Stimulated activated CD4-positive, alpha-beta T cell treated with anti-CD3 and anti-CD28 coated beads, TNF-alpha, amount 100 ng/mL, for 4 hours (primary cell): Measurements from ENCODE around the gene BCL7A.
"Not testable (repeated sequence)": the region's sequence is repeated elsewhere in the genome, so short reads cannot be mapped to it uniquely, and the experiment has no call there.

Experiments used
- DNase-seq, 3 experiments: peaks; one replicate each; pipeline ENCODE4 v3.0.0-alpha.2; 2020; ENCODE audit warnings: low read depth in 3 of 3

BCL7A gene

DNA sequence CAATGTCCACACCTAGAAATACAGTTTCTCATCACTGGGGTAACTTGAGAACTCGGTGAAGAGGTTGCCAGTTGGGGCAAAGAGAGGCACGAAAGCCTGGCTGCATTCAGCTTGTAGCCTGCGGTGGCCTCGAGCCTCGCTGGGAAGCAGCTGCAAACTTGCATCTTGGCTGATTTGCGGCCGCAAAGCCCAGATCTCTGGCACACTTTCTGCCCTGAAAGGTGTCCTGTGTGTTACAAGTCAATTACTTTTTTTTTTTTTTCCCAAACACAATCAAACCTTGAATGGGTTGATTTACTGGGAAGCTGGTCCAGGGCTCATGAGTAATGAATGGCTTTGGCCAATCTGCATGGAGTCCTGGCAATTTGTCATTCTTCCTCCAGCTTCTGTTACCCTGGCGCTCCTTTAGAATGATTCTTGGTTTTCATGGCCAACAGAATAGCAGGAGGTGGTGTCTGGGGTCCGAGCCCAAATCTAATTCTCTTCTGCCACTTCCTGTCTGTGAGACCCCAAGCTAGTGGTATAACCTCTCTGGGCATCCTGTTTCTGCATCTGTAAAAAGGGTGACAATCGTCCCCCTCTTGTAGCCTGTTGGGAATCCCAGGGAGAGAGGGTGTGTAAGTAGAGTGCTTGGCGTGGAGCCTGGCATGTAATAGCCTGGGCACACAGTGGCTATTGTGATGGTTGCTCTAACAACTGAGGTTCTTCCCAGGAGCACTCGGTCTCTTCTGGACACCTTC, 6.7 kb downstream of the BCL7A start:
- no peak for DNase-seq

DNA sequence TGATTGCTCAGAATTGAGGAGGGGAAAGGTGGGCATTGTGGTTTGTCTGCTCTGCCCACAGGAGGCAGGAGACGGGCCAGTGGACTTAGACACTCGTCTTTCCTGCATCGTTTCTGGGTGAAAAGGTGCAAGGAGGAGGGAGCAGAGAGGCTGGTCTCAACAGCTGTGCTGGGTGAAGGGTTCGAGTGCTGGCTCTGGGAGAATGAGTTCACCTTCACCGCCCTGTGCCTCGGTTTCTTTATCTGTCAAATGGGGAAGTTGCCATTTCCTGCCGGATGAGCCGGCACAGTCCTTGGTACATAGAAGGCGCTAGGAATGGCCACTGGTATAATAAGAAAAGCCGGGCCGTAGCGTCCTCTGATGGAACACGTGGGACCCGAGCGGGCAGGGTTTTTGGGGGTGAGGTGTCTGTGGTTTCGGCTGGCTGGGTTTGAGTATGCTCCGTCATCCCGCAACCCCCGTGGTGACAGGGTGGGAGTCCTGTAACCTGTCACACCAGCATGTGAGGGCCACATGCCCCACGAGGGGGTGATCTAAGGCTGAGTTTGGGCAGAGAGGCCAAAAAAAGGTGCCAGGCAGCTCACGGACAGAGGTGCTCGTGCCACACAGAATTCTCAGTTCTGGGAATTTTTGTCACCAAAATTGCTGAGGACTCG, 7.3 kb downstream of the BCL7A start:
- DNase-seq: no peak

DNA sequence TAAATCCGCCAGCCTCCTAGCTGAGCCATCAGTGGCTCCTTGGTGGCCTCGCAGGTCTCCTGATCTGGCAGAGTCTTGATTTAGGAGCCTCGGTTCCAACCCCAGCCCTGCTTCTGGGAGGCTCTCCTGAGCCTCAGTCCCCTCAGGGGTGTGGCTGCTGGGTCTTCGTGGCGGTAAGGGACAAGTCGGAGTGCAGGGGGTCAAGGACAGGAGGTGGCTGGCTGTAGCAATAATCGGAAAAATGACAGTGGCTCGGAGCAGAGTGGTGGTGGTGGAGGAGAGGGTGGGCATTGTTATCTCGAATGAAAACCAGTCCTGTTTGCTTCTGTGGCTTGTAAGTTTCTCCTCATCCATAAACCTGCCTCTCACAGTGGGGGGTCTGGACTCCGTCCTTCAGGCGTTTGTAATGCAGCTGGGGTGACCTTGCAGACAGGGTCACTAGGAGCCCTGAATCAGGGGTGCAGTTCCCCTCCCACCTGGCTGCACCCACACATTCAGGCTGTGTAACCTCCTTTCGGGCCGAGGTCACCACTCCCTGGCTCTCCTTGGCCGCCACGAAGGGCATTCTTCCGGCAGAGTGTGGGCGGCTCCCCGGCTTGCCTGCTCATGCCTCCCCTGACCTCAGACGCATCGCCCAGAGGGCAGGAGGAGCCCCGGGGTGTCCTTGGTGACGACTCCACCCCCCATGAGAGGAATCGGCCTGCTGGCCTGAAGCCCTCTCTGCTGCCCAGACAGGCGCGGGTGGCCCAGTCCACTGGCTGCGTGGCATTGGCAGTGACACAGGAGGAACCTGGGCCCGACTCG, 8.1 kb downstream of the BCL7A start:
- DNase-seq: no peak

DNA sequence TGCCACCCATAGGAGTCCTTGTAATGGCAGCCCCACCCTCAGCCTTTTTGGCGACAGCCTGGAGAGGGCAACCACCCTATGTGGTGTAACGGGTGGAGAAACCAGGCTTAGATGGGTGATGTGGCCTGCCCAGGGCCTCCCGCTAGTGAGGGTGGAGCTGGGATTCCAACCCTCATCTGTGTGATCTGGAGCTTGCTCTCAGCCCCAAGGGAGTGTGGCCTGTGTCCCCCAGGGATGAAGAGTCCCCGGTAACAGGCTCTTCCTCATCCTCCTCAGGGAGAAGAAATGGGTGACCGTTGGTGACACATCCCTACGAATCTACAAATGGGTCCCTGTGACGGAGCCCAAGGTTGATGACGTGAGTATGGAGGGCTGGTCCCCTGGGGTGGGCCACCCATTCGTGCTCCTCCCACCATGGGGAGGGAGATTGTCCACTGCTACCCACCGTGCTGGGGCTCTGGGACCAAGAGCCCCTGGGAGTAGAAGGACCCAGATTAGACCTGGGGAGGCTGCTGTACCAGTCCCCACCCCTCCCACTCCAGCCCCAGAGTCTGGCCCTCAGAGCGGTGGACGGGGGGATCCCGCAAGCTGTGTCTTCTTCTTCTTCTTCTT, 8.8 kb downstream of the BCL7A start:
- no peak for DNase-seq

DNA sequence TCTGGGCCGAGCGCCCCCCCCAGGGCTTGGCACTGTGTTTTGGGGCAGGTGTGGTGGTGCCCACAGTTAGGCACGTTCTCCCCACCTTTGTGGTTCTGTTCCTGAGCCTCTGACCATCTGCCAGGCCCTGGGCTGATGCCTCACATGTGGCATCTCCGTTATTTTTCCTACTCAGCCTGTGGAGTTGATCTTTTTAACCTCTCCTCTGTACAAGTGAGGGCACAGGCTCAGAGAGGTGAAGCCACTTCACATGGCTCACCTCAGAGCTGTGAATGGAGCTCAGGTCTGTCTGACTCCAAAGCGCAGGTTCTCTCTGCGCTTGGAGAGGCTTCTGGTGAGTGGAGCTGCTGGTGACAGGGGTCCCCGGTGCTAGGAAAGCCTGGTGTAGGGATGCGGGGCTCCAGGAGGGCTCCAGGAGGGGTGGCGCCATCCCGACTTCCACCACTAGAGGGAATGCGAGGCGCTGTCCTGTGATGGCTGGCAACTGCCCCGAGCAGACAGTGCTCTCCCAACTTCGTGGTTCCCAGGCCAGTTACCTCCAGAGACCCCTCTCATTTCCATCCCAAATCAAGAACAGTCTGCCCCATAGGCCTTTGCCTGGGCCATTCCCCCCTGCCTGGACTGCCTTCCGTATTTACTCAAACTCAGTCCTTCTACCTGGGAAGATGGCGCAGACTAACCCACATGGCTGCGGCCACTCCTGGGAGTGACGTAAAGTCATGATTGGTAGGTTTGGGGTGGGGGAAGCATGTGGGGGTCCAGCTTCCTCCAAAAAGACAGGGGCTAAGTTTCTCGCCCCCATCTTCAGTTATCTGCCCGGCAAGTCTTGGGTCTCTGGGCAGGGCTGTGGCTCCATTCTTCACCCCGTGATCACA, 9.9 kb downstream of the BCL7A start:
- peak in 2 of 3 experiments; percentile 30 to 38 for DNase-seq

DNA sequence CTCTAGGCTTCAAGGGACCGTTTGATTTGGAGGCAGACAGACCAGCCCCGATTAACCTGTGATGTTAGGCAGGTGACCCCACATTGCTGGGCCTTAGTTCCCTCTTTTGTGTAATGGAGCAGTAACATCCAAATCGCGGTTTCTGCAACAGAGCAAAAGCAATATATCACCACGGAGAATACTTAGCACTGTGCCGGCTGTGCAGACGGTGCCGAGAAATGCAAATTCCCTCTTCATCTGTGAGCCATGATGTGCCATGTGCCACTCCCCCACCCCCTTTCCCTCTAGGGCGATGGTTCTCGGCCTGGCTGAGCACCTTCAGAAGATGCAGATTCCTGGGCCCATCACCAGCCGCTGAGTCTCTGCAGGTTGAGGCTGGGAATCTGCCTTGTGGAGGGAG, 10.9 kb downstream of the BCL7A start:
- DNase-seq: no peak

DNA sequence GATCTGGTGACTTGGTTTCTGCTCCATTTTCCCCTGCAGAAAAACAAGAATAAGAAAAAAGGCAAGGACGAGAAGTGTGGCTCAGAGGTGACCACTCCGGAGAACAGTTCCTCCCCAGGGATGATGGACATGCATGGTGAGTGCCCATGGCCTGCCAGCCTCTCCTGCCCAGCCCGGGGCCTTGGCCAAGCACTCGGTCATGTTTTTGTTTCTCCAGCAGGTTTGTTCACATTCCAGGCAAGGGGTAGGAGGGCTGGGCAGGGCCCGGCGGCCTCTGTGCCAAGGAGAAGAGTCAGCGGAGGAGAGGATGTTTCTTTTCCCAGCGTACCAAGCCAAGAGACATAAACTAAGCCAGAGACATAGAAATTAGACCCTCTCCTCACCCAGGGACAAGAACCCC, 13.6 kb downstream of the BCL7A start:
- DNase-seq: no peak

DNA sequence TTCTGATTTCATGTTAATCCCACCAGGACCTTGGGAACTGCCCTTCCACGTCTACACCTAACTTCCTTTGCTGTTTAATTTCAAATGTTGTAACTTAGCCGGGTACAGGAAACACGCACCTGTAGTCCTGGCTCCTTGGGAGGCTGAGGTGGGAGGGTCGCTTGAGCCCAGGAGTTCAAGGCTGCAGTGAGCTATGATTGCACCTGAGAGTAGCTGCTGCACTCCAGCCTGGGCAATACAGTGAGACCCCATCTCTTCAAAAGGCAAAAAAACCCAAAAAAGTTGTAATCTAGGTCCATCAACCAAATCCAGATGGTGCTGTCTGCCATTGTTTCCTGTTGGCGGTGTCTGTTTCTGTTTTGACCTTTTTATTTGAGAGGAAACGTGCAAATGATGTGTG, 14.5 kb downstream of the BCL7A start:
- DNase-seq: no peak

DNA sequence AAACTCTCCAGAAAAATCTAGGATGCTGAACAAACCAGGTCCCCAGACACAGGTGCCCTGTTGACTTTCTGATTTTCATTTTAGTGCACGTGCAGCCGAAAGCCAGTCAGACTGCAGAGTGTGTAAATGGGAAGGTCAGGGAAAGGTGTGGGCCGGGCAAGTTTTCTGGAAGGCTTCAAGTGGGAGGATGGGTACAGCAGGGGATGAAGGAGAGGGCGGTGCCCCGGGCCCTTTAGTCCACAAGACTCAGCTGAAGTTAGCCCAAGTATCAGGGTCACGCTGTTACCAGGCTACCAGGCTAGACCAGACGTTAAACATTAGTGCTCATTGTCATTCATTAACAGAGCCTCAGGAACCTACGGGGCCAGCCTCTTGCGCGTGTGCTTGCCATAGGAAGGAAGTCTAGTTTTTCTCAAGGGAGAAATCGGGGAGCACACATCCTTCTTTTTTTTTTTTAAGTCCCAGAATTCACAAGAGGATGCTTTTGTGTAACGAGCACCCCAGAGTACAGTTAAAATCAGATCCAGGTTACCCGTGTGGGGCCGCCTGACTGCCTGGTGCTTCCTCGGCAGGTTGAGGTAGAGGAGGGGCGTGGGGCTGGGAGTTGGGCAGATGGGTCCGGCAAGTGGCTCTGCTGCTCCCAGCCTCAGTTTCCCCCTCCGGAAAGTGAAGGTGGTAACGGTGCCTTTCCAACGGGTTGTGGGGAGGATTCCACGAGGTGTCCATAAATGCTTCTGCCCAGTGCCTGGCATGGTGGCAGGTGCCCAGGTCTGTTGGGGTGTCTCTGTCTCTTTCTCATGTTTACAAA, 19.1 kb downstream of the BCL7A start:
- DNase-seq: no peak

DNA sequence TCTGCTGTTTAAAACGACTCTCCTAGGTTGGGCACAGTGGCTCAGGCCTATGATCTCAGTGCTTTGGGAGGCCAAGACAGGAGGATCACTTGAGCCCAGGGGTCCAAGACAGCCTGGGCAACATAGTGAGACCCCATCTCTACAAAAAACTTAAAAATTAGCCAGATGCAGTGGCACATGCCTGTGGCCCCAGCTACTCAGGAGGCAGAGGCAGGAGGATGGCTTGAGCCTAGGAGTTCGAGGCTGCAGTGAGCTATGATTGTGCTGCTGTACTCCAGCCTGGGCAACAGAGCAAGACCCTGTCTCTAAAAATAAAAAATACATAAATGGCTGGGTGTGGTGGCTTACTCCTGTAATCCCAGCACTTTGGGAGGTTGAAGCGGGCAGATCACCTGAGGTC, 19.8 kb downstream of the BCL7A start:
- not testable (repeated sequence) for DNase-seq

DNA sequence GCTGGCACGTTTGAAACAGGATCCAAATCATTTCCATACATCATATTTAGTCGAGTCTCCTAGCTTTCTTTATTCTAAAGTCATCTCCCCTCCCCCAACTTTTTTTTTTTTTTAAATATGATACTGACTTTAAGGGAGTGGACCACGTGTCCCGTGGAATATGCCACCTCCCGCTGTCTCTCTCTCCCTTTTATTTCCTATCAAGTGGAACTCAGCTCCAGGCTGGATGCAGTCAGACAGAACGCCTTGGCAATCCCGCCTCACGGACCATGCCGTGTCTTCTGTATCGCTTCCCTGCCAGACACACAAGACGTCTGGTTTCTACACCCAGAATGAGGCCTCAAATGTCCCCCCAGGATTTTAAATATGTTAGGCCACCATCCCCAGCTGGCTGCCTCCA, 21.2 kb downstream of the BCL7A start:
- DNase-seq: no peak

DNA sequence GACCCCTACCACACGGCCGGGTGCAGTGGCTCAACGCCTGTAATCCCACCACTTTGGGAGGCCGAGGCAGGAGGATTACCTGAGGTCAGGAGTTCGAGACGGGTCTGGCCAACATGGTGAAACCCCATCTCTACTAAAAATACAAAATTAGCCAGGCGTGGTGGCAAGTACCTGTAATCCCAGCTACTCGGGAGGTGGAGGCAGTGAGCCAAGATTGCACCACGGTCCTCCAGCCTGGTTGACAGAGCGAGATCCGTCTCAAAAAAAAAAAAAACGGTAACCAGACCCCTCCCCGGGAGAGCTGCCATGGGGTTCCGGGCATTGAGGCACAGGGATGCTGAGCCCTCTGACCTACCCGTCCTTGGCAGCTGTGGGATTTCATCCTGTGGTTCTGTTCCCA, 21.8 kb downstream of the BCL7A start:
- no peak for DNase-seq

DNA sequence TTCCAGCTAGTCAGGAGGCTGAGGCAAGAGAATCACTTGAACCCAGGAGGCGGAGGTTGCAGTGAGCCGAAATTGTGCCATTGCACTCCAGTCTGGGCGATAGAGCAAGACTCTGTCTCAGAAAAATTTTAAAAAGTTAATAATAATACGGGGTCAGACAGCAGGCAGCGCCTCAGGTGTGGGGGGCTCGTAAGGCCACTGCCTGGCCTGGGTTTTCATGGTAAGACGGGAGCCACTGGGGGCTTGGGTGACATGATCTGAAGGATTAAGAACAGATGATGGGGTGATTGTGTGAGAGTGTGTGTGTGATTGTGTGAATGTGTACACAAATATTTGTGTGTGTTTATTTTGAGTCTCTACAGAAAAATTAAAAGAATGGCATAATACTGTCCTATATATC, 23.6 kb downstream of the BCL7A start:
- no peak for DNase-seq

DNA sequence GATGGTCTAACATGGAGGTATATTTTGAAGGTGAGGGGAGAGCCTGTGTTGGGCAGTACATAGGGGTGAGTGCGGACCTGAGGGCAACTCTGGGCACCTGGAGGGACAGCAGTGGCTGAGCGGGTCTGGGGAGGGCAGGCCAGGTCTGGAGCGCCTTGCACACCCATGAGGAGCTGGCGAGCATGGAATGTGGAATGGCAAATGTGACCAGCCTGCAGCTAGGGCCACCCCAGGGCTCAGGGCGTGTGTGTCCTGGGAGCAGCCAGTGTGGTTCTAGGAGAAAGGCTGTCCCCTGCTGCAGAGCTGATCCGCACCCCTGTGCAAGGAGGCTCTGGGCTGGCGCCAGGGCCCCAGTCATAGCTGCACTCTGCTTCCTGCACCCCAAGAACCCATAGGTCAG, 24.5 kb downstream of the BCL7A start:
- no peak for DNase-seq

DNA sequence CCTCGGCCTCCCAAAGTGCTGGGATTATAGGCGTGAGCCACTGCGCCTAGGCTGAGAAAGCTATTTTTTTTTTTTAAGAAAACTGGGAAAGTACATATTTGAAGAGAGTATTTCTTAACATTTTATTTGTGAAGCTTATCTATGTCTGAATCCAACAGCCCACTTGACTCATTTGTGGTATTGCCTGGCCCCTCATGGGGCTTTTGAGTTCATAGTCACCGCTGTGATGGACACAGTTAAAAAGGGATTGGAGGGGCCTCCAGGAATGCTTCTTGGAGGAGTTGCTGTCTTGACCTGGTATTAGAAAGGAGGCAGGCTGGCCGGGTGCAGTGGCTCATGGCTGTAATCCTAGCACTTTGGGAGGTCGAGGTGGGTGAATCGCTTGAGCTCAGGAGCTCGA, 26.5 kb downstream of the BCL7A start:
- no peak for DNase-seq

DNA sequence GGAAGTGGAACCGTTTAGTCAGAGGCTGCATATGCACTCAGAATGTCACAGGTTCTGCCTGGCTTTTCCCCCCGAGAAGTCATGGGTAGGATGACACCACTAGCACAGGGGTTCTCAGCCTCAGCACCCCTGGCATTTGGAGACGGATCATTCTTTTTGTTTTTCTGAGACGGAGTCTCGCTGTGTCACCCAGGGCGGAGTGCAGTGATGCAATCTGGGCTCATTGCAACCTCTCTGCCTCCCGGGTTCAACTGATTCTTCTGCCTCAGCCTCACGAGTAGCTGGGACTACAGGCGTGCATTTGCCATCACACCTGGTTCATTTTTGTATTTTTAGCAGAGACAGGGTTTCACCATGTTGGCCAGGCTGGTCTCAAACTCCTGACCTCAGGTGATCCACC, 28.1 kb downstream of the BCL7A start:
- no peak for DNase-seq

DNA sequence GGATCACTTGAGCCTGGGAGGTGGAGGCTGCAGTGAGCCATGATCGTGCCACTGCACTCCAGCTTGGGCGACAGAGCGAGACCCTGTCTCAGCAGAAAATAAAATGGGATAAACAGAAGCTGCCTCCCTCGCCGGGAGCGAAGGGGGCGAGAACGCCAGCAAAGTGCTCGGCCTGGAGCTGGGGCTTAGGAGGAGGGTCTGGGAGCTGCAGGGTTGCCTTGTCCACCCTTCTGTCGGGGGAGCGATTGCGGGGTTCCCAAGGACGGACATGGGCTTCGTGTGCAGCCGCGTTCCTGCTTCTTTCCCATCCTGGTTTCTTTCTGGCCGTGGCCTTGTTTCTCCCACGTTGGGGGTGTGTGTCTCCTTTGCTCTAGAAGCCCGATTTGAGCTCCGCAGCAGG, 29.0 kb downstream of the BCL7A start:
- no peak for DNase-seq

DNA sequence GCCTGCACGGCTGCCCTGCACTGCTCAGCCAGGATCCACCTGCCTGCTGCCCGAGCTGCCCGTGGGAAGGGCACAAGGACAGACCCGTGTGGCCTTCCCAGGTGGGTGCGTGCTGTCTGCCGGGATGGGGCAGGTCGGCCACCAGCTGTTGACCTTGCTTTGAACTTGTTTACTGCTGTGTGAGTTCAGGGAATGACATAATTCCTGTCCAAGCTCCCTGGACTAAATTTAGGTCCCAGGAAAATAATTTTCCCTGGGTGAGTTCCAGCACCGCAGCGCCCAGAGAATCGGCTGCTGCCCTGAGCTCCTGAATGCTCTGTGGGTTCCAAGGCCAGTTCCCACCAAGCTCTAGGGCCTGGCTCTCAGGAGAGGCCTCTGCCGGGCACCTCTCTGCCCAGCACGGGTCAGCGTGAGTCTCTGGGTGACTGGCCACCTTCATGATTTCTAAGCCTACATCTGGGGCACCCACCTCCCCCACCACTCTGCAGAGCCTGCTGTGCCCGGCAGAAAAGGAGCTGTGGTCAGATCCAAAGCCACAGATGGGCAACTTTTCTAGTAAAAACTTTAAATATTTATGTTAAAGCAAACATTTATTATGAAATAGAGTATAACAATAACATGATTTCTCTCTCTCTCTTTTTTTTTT, 29.7 kb downstream of the BCL7A start:
- no peak for DNase-seq

DNA sequence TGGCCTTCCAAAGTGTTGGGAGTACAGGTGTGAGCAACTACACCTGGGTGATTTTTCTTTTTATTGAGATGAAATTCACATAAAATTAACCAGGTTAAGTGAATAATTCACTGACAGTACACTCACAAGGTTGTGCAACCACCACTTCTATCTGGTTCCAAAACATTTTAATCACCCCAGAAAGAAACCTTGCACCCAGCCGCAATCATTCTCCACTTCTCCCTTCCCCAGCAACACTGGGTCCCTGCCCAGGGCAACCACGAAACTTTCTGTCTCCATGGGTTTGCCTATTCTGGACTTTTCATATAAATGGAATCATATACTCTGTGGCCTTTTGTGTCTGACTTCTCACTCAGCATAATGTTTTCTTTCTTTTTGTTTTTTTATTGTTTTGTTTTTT, 30.6 kb downstream of the BCL7A start:
- no peak for DNase-seq

DNA sequence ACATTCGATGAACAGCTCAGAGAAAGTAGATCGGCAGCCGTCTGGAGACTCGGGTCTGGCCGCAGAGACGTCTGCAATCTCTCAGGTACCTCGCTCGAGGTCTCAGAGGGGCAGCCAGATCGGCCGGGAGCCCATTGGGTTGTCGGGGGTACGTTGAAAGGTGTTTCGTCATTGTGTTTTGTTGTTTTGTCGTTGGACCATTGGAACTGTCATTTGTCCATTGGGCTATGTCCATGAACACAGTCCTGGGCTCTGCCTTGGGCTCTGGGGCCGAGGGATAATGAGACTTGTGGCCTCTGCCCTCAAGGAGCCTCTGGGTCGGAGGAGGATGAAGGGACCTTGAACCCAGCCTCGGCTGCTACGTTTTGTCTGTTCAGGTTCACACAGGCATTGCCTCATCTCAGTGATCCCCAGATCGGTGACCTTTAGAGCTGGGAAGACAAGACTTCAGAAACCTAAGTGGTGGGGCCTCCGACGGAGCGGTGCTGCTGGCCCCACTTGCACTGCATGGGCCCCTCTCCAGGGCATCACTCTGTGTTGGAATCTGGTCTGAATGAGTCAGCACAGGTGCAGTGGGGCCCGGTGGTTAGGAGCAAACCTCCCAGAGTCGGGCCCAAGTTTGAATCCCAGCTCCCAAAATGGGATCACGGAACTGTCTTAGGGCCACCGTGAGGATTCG, 33.3 kb downstream of the BCL7A start:
- DNase-seq: no peak
